MM.1S (cell line): ENCODE results near the gene FLG2.
"Not testable (repeated sequence)": the region's sequence is repeated elsewhere in the genome, so short reads cannot be mapped to it uniquely, and the experiment has no call there.

Source experiments
- DNase-seq: peaks from one replicate; pipeline ENCODE4 v3.0.0-alpha.2; 2015
- H2AFZ ChIP-seq: fragments of 300-600 bp; sonication (generic); 2 replicates; pipeline ENCODE4 v1.6.0; 2016; ENCODE audit warnings: antibody characterized with exemption, low read length
- H3F3A ChIP-seq: fragments of 300-600 bp; sonication (generic); 2 replicates; pipeline ENCODE4 v1.6.1; 2016; ENCODE audit warnings: mild to moderate bottlenecking, antibody characterized with exemption, low read length, moderate library complexity, mixed read lengths; ENCODE audit not compliant: insufficient read depth
- H3K27ac ChIP-seq: fragments of 300-600 bp; sonication (generic); 2 replicates; pipeline ENCODE4 v1.5.1; 2016; ENCODE audit warnings: mild to moderate bottlenecking, low read length
- H3K27me3 ChIP-seq: fragments of 300-600 bp; sonication (generic); replicated peaks from 2 replicates; pipeline ENCODE4 v1.6.0; 2016; ENCODE audit warnings: low read length; ENCODE audit not compliant: insufficient read depth
- H3K36me3 ChIP-seq: fragments of 300-600 bp; sonication (generic); replicated peaks from 2 replicates; pipeline ENCODE4 v1.6.1; 2016; ENCODE audit warnings: mild to moderate bottlenecking, low read length, mixed read lengths; ENCODE audit not compliant: insufficient read depth
- H3K4me1 ChIP-seq: fragments of 300-600 bp; sonication (generic); 2 replicates; pipeline ENCODE4 v1.6.1; 2016; ENCODE audit warnings: low read length, mixed read lengths
- H3K4me2 ChIP-seq: fragments of 300-600 bp; sonication (generic); 2 replicates; pipeline ENCODE4 v1.6.0; 2016; ENCODE audit warnings: low read depth, low read length
- H3K4me3 ChIP-seq: fragments of 300-600 bp; sonication (generic); 2 replicates; pipeline ENCODE4 v1.5.1; 2016; ENCODE audit warnings: low read length, mixed read lengths
- H3K79me2 ChIP-seq: fragments of 300-600 bp; sonication (generic); 2 replicates; pipeline ENCODE4 v1.6.1; 2016; ENCODE audit warnings: mixed run types, low read length, mixed read lengths
- H3K9ac ChIP-seq: fragments of 300-600 bp; sonication (generic); 2 replicates; pipeline ENCODE4 v1.6.1; 2016; ENCODE audit warnings: low read length, mixed read lengths
- H3K9me2 ChIP-seq: fragments of 300-600 bp; sonication (generic); replicated peaks from 2 replicates; pipeline ENCODE4 v1.6.1; 2016; ENCODE audit warnings: mild to moderate bottlenecking, low read length, mixed read lengths; ENCODE audit not compliant: insufficient read depth
- H3K9me3 ChIP-seq: fragments of 300-600 bp; sonication (generic); replicated peaks from 2 replicates; pipeline ENCODE4 v1.6.1; 2016; ENCODE audit warnings: mild to moderate bottlenecking, low read length, mixed read lengths; ENCODE audit not compliant: insufficient read depth
- H4K20me1 ChIP-seq: fragments of 300-600 bp; sonication (generic); 2 replicates; pipeline ENCODE4 v1.6.1; 2016; ENCODE audit warnings: mild to moderate bottlenecking, low read length, moderate library complexity, mixed read lengths; ENCODE audit not compliant: insufficient read depth
- CTCF ChIP-seq: fragments of 300-600 bp; sonication (generic); IDR thresholded peaks from 2 replicates; pipeline ENCODE4 v1.5.1; 2016; ENCODE audit warnings: antibody characterized with exemption, low read length, mixed read lengths
- EZH2 ChIP-seq: fragments of 300-600 bp; sonication (generic); optimal IDR thresholded peaks from 2 replicates; pipeline ENCODE3; 2017; ENCODE audit warnings: low read depth, mild to moderate bottlenecking, antibody characterized with exemption, low read length, mixed read lengths
- EZH2phosphoT487 ChIP-seq: fragments of 300-600 bp; sonication (generic); IDR thresholded peaks from 2 replicates; pipeline ENCODE4 v1.6.1; 2018; ENCODE audit warnings: antibody characterized with exemption, low read length

The FLG2 gene

DNA sequence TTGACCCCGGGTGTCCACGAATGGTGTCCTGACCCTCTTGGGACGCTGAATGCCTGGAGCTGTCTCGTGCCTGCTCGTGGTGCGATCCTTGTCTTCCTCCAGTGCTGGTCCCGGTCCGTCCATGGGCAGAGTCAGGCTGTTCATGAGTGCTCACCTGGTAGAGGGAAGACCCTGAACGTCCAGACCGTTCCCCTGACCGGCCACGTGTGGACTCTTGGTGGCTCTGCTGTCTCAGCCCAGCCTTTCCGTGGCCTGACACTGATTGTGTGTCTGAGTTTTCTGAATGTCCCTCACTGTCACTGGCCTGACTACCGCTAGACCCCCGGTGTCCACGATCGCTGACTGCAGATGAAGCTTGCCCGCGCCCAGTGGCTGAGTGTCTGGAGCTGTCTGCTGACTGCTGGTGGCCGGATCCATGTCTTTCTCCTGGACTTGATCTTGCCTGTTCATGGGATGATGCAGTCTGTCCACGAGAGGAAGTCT lies 46.4 kb downstream of the FLG2 start:
- no peak for DNase-seq
- H3F3A ChIP-seq: no peaks in the 10 kb centered on the region
- no peaks in the 10 kb centered on the region for H3K79me2 ChIP-seq
- H3K36me3 ChIP-seq: no peaks in the 10 kb centered on the region
- H3K27me3 ChIP-seq: no peaks in the 10 kb centered on the region
- H3K9me2 ChIP-seq: no peaks in the 10 kb centered on the region
- H3K4me2 ChIP-seq: no peak overlapping the region
- no peak overlapping the region for H3K4me3 ChIP-seq
- no peak overlapping the region for H3K9ac ChIP-seq
- H3K9me3 ChIP-seq: no peaks in the 10 kb centered on the region
- no peak overlapping the region for H2AFZ ChIP-seq
- no peaks in the 10 kb centered on the region for H3K4me1 ChIP-seq
- no peak overlapping the region for H3K27ac ChIP-seq
- H4K20me1 ChIP-seq: no peaks in the 10 kb centered on the region
- TF ChIP-seq CTCF (no peak), EZH2phosphoT487 (no peak), EZH2 (no peak)

DNA sequence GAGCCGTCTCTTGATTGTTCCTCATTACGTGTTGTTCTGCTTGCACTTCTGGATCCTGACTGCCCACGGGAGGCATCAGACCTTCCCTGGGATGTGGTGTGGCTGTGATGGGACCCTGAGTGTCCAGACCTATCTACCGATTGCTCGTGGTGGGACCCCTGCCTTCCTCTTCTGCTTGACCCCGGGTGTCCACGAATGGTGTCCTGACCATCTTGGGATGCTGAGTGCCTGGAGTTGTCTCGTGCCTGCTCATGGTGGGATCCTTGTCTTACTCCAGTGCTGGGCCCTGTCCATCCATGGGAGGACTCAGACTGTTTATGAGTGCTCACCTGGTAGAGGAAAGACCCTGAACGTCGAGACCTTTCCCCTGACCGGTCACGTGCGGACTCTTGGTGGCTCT lies 47.6 kb downstream of the FLG2 start:
- H3K9me2 ChIP-seq, H3K79me2 ChIP-seq, DNase-seq, H2AFZ ChIP-seq, H3K4me2 ChIP-seq, H3K27me3 ChIP-seq, H3F3A ChIP-seq, H3K9ac ChIP-seq, H3K4me1 ChIP-seq, H3K27ac ChIP-seq, H3K36me3 ChIP-seq, H3K9me3 ChIP-seq, H4K20me1 ChIP-seq, H3K4me3 ChIP-seq: not testable (repeated sequence)

DNA sequence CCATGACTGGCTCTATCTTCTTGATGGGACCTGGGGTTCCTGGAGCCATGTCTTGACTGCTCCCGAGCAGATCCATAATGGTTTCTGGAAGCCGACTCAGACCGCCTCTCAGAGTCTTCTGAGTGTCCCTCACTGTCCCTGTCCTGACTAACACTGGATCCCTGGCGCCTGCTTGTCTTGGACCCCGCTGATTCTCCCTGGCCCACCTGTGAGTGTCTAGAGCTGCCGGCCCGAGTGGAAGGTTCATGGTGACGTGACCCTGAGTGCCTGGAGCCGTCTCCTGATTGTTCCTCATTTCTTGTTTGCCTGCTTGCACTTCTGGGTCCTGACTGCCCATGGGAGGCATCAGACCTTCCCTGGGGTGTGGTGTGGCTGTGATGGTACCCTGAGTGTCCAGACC lies 49.9 kb downstream of the FLG2 start:
- no peak overlapping the region for H2AFZ ChIP-seq
- no peaks in the 10 kb centered on the region for H3K9me3 ChIP-seq
- H3K9ac ChIP-seq: no peak overlapping the region
- no peak overlapping the region for H3K27ac ChIP-seq
- no peaks in the 10 kb centered on the region for H3K27me3 ChIP-seq
- H3F3A ChIP-seq: no peaks in the 10 kb centered on the region
- no peak for TF ChIP-seq EZH2
- no peak for TF ChIP-seq CTCF
- TF ChIP-seq EZH2phosphoT487: no peak
- H4K20me1 ChIP-seq: no peaks in the 10 kb centered on the region
- no peaks in the 10 kb centered on the region for H3K36me3 ChIP-seq
- no peaks in the 10 kb centered on the region for H3K4me1 ChIP-seq
- H3K4me3 ChIP-seq: no peak overlapping the region
- no peak overlapping the region for H3K4me2 ChIP-seq
- DNase-seq: no peak
- H3K9me2 ChIP-seq: no peaks in the 10 kb centered on the region
- no peaks in the 10 kb centered on the region for H3K79me2 ChIP-seq

- not testable (repeated sequence) for H3K9me3 ChIP-seq, H3F3A ChIP-seq, H3K36me3 ChIP-seq, H3K4me2 ChIP-seq, DNase-seq, H4K20me1 ChIP-seq, H3K4me3 ChIP-seq, H3K4me1 ChIP-seq, H3K9ac ChIP-seq, H2AFZ ChIP-seq, H3K9me2 ChIP-seq, H3K27me3 ChIP-seq, H3K79me2 ChIP-seq, H3K27ac ChIP-seq
Measured at GRCh38 chr1:152309320-152309901, 50.4 kb downstream of the FLG2 start.

DNA sequence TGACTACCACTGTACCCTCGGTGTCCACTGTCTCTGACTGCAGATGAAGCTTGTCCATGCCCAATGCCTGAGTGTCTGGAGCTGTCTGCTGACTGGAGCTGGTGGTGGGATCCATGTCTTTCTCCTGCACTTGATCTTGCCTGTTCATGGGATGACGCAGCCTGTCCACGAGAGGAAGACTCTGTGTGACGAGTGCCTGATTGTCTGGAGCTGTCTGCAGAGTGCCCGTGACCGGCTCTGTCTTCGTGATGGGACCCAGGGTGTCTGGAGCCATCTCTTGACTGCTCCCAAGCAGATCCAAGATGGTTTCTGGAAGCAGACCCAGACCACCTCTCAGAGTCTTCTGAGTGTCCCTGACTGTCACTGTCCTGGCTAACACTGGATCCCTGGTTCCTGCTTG lies 51.0 kb downstream of the FLG2 start:
- not testable (repeated sequence) for H3K4me2 ChIP-seq, H3K4me1 ChIP-seq, H3K9me2 ChIP-seq, H3K9me3 ChIP-seq, H3K79me2 ChIP-seq, H3F3A ChIP-seq, H2AFZ ChIP-seq, H3K4me3 ChIP-seq, H3K27me3 ChIP-seq, H3K36me3 ChIP-seq, DNase-seq, H3K9ac ChIP-seq, H4K20me1 ChIP-seq, H3K27ac ChIP-seq

- not testable (repeated sequence) for H3K9ac ChIP-seq, H3K9me2 ChIP-seq, H3K4me3 ChIP-seq, H3K4me1 ChIP-seq, H3F3A ChIP-seq, H3K9me3 ChIP-seq, H3K27ac ChIP-seq, H4K20me1 ChIP-seq, H3K27me3 ChIP-seq, H2AFZ ChIP-seq, H3K4me2 ChIP-seq, H3K36me3 ChIP-seq, DNase-seq, H3K79me2 ChIP-seq
Measured at GRCh38 chr1:152307970-152308369, 51.8 kb downstream of the FLG2 start.
